Measurements from ENCODE around the gene DUOXA1. TPM values are rescaled to one million over a fixed set of nuclear protein-coding genes. Genes with fewer than 3 reads are reported as not detected.
"Not testable (repeated sequence)": the region's sequence is repeated elsewhere in the genome, so short reads cannot be mapped to it uniquely, and the experiment has no call there.

Gene DUOXA1
- total RNA-seq, 1 donor from 2014 or later, result not detected

- H3F3A ChIP-seq (ENCODE audit: low read depth), result no peaks in the 10 kb centered on the region
- peaks cover 61% of the 10 kb centered on the region for H3K27me3 ChIP-seq
- no peaks in the 10 kb centered on the region for H3K36me3 ChIP-seq
- H3K27me3 Mint-ChIP-seq (ENCODE audit: insufficient read depth, low read depth), result peaks cover 48% of the 10 kb centered on the region
- no peaks in the 10 kb centered on the region for H3K79me2 ChIP-seq (ENCODE audit: low read depth)
- no peak overlapping the region for H3K9ac ChIP-seq
- H3K4me3 Mint-ChIP-seq, result no peak overlapping the region
- peaks cover 6% of the 10 kb centered on the region for H3K4me1 Mint-ChIP-seq
- H4K20me1 ChIP-seq (ENCODE audit: low read depth), result peaks cover 10% of the 10 kb centered on the region
- H3K27ac Mint-ChIP-seq, result no peak overlapping the region
- peaks cover 2% of the 10 kb centered on the region for H3K9me3 Mint-ChIP-seq
- TF ChIP-seq EZH2phosphoT487 (IDR thresholded peaks at IDR 0.05) (no peak), EZH2 (IDR thresholded peaks at IDR 0.05) (no peak), CTCF (IDR thresholded peaks at IDR 0.05) (no peak)
- DNase-seq (ENCODE audit: low spot score), result no peak
- H3K27ac ChIP-seq, result no peak overlapping the region
- no peaks in the 10 kb centered on the region for H3K9me3 ChIP-seq (ENCODE audit: low read depth)
- no peak overlapping the region for H3K4me3 ChIP-seq
- H3K4me1 ChIP-seq, result no peaks in the 10 kb centered on the region
- no peaks in the 10 kb centered on the region for H3K36me3 Mint-ChIP-seq
- no peak overlapping the region for H3K4me2 ChIP-seq
- no peak overlapping the region for H2AFZ ChIP-seq (replicated peaks)
These were observed 21.6 kb downstream of the DUOXA1 start for GRCh38 chr15:45107941-45108630.

GRCh38 chr15:45106002-45106790 is 23.5 kb downstream of the DUOXA1 start:
- no peak overlapping the region for H3K4me3 ChIP-seq
- no peaks in the 10 kb centered on the region for H4K20me1 ChIP-seq (ENCODE audit: low read depth)
- peaks cover 3% of the 10 kb centered on the region for H3K4me1 Mint-ChIP-seq
- no peaks in the 10 kb centered on the region for H3F3A ChIP-seq (ENCODE audit: low read depth)
- peaks cover 51% of the 10 kb centered on the region for H3K27me3 ChIP-seq
- H3K4me3 Mint-ChIP-seq, result no peak overlapping the region
- peaks cover 2% of the 10 kb centered on the region for H3K9me3 Mint-ChIP-seq
- H3K4me1 ChIP-seq, result peaks cover 1% of the 10 kb centered on the region
- H3K36me3 Mint-ChIP-seq, result no peaks in the 10 kb centered on the region
- peaks cover 34% of the 10 kb centered on the region for H3K27me3 Mint-ChIP-seq (ENCODE audit: insufficient read depth, low read depth)
- no peak for DNase-seq (ENCODE audit: low spot score)
- H3K79me2 ChIP-seq (ENCODE audit: low read depth), result no peaks in the 10 kb centered on the region
- H3K27ac ChIP-seq, result no peak overlapping the region
- H3K9me3 ChIP-seq (ENCODE audit: low read depth), result no peaks in the 10 kb centered on the region
- no peak overlapping the region for H2AFZ ChIP-seq (replicated peaks)
- no peak overlapping the region for H3K4me2 ChIP-seq
- TF ChIP-seq EZH2 (IDR thresholded peaks at IDR 0.05), result no peak
- no peak for TF ChIP-seq CTCF (IDR thresholded peaks at IDR 0.05)
- no peak for TF ChIP-seq EZH2phosphoT487 (IDR thresholded peaks at IDR 0.05)
- no peak overlapping the region for H3K9ac ChIP-seq
- no peak overlapping the region for H3K27ac Mint-ChIP-seq
- H3K36me3 ChIP-seq, result no peaks in the 10 kb centered on the region

- no peak overlapping the region for H2AFZ ChIP-seq (replicated peaks)
- peaks cover 7% of the 10 kb centered on the region for H3K4me1 ChIP-seq
- no peak overlapping the region for H3K9ac ChIP-seq
- no peak overlapping the region for H3K4me3 Mint-ChIP-seq
- peaks cover 2% of the 10 kb centered on the region for H3K9me3 Mint-ChIP-seq
- no peaks in the 10 kb centered on the region for H3K79me2 ChIP-seq (ENCODE audit: low read depth)
- H4K20me1 ChIP-seq (ENCODE audit: low read depth), result no peaks in the 10 kb centered on the region
- H3K27ac ChIP-seq, result no peak overlapping the region
- peaks cover 46% of the 10 kb centered on the region for H3K27me3 ChIP-seq
- TF ChIP-seq EZH2 (IDR thresholded peaks at IDR 0.05) (no peak), EZH2phosphoT487 (IDR thresholded peaks at IDR 0.05) (no peak), CTCF (IDR thresholded peaks at IDR 0.05) (no peak)
- no peak overlapping the region for H3K4me3 ChIP-seq
- DNase-seq (ENCODE audit: low spot score), result no peak
- no peaks in the 10 kb centered on the region for H3K36me3 Mint-ChIP-seq
- peaks cover 34% of the 10 kb centered on the region for H3K27me3 Mint-ChIP-seq (ENCODE audit: insufficient read depth, low read depth)
- no peaks in the 10 kb centered on the region for H3F3A ChIP-seq (ENCODE audit: low read depth)
- H3K4me1 Mint-ChIP-seq, result peaks cover 9% of the 10 kb centered on the region
- no peaks in the 10 kb centered on the region for H3K36me3 ChIP-seq
- no peaks in the 10 kb centered on the region for H3K9me3 ChIP-seq (ENCODE audit: low read depth)
- no peak overlapping the region for H3K27ac Mint-ChIP-seq
- no peak overlapping the region for H3K4me2 ChIP-seq
These were observed 24.1 kb downstream of the DUOXA1 start for GRCh38 chr15:45105586-45105985.

GRCh38 chr15:45104170-45104569 is 25.5 kb downstream of the DUOXA1 start:
- H3K9me3 Mint-ChIP-seq; H3K79me2 ChIP-seq (ENCODE audit: low read depth); H2AFZ ChIP-seq (replicated peaks); DNase-seq (ENCODE audit: low spot score); H3K36me3 ChIP-seq; H3K27ac ChIP-seq; H3K27ac Mint-ChIP-seq; H3K4me2 ChIP-seq; H3K4me1 ChIP-seq; H4K20me1 ChIP-seq (ENCODE audit: low read depth); H3K4me3 Mint-ChIP-seq; H3K36me3 Mint-ChIP-seq; H3K4me3 ChIP-seq; H3K9ac ChIP-seq; H3K9me3 ChIP-seq (ENCODE audit: low read depth); H3F3A ChIP-seq (ENCODE audit: low read depth): not testable (repeated sequence)
- H3K4me1 Mint-ChIP-seq, result peaks cover 12% of the 10 kb centered on the region
- H3K27me3 Mint-ChIP-seq (ENCODE audit: insufficient read depth, low read depth), result peaks cover 25% of the 10 kb centered on the region
- H3K27me3 ChIP-seq, result peaks cover 32% of the 10 kb centered on the region
